ENCODE data around the gene SUMO2.
"Not testable (repeated sequence)": the region's sequence is repeated elsewhere in the genome, so short reads cannot be mapped to it uniquely, and the experiment has no call there.

The SUMO2 gene

GRCh38 chr17:75182569-75183436, at the start of gene SUMO2:
SUMO2 (minus strand) TSS chr17:75182959; CDS start chr17:75182834, 125 bp downstream.
- peak; percentile 93 for DNase-seq (ENCODE audit: low spot score)

GRCh38 chr17:75231741-75232464, 49.1 kb upstream of the SUMO2 start:
- DNase-seq (ENCODE audit: low spot score) = no peak

GRCh38 chr17:75231071-75231470, 48.3 kb upstream of the SUMO2 start:
- DNase-seq (ENCODE audit: low spot score) = no peak

- DNase-seq (ENCODE audit: low spot score) = no peak
These were observed 46.1 kb upstream of the SUMO2 start for GRCh38 chr17:75228847-75229246.

GRCh38 chr17:75228305-75228704, 45.5 kb upstream of the SUMO2 start:
- DNase-seq (ENCODE audit: low spot score) = no peak

GRCh38 chr17:75227729-75228128, 45.0 kb upstream of the SUMO2 start:
- DNase-seq (ENCODE audit: low spot score) = no peak

GRCh38 chr17:75225016-75225415, 42.3 kb upstream of the SUMO2 start:
- no peak for DNase-seq (ENCODE audit: low spot score)

GRCh38 chr17:75219815-75220214, 37.1 kb upstream of the SUMO2 start:
- no peak for DNase-seq (ENCODE audit: low spot score)

GRCh38 chr17:75218131-75218530, 35.4 kb upstream of the SUMO2 start:
- DNase-seq (ENCODE audit: low spot score) = no peak

GRCh38 chr17:75209061-75209460, 26.3 kb upstream of the SUMO2 start:
- DNase-seq (ENCODE audit: low spot score) = no peak

GRCh38 chr17:75208161-75208560, 25.4 kb upstream of the SUMO2 start:
- no peak for DNase-seq (ENCODE audit: low spot score)

GRCh38 chr17:75207760-75208159, 25.0 kb upstream of the SUMO2 start:
- DNase-seq (ENCODE audit: low spot score) = no peak

GRCh38 chr17:75207050-75207407, 24.3 kb upstream of the SUMO2 start:
- not testable (repeated sequence) for DNase-seq (ENCODE audit: low spot score)

- no peak for DNase-seq (ENCODE audit: low spot score)
These were observed 23.0 kb upstream of the SUMO2 start for GRCh38 chr17:75205793-75206163.

GRCh38 chr17:75205037-75205792, 22.5 kb upstream of the SUMO2 start, which contains the start of gene NUP85:
NUP85 (plus strand) TSS chr17:75205679; CDS start chr17:75205762, 83 bp downstream.
- DNase-seq (ENCODE audit: low spot score) = peak; percentile 89

- DNase-seq (ENCODE audit: low spot score) = no peak
These were observed 17.3 kb upstream of the SUMO2 start for GRCh38 chr17:75199886-75200618.

GRCh38 chr17:75194879-75195278, 12.1 kb upstream of the SUMO2 start:
- no peak for DNase-seq (ENCODE audit: low spot score)

- no peak for DNase-seq (ENCODE audit: low spot score)
These were observed 8.8 kb upstream of the SUMO2 start for GRCh38 chr17:75191584-75191983.

GRCh38 chr17:75188614-75189013, 5.9 kb upstream of the SUMO2 start:
- DNase-seq (ENCODE audit: low spot score) = no peak

GRCh38 chr17:75183999-75184884, 1.5 kb upstream of the SUMO2 start:
- DNase-seq (ENCODE audit: low spot score) = no peak

- DNase-seq (ENCODE audit: low spot score) = no peak
These were observed 515 bp downstream of the SUMO2 start for GRCh38 chr17:75182319-75182568.

All from CD4-positive, alpha-beta T cell treated with Interleukin-6 at 100 ng/mL for 8 hours (primary cell).